ENCODE results near the gene SRR. TPM values are rescaled to one million over a fixed set of nuclear protein-coding genes. Genes with fewer than 3 reads are reported as not detected.

SRR gene
- total and polyA plus RNA-seq, 2 donors (not counting 3 experiments of a cell fraction or from before 2014, with no cell fraction given) = 13.7 to 20.1 TPM

- H3K79me2 ChIP-seq (ENCODE audit: control insufficient read depth, insufficient read depth, low read length) = peaks cover 31% of the 10 kb centered on the region
- BruUV-seq (replicated peaks) = no TSS peak
- H3K9ac ChIP-seq (replicated peaks; ENCODE audit: extremely low read depth, insufficient read depth, low read length) = peak overlapping the region; percentile 67
- peak overlapping the region; percentile 28 for H3K4me2 ChIP-seq (ENCODE audit: insufficient read depth, low read length)
- H4K20me1 ChIP-seq (replicated peaks; ENCODE audit: control insufficient read depth, extremely low read depth, insufficient read depth, low read length) = no peaks in the 10 kb centered on the region
- TF ChIP-seq FOS (IDR thresholded peaks at IDR 0.05; ENCODE audit: borderline replicate concordance, insufficient read depth, low read length) (no peak), MAX (IDR thresholded peaks at IDR 0.05; ENCODE audit: insufficient read depth, insufficient read length) (no peak), GATA2 (IDR thresholded peaks at IDR 0.05; ENCODE audit: insufficient read depth, insufficient read length, low read depth, low read length) (no peak), POLR2A (IDR thresholded peaks at IDR 0.05; ENCODE audit: low read depth, low read length) (peak; percentile 28), MYC (IDR thresholded peaks at IDR 0.05; ENCODE audit: low read depth, low read length) (no peak), JUN (IDR thresholded peaks at IDR 0.05; ENCODE audit: borderline replicate concordance, insufficient read depth, insufficient read length, low read depth) (no peak), CTCF (IDR thresholded peaks at IDR 0.05; ENCODE audit: extremely low read depth in 1 of 2, insufficient read depth in 1 of 2, low read depth in 1 of 2, low read length in 2 of 2) (peak in 1 of 2 donors; percentile 4), POLR2AphosphoS5 (IDR thresholded peaks at IDR 0.05; ENCODE audit: insufficient read depth, low read depth, low read length) (peak; percentile 42), EZH2 (IDR thresholded peaks at IDR 0.05; ENCODE audit: borderline replicate concordance, low read depth, low read length, severe bottlenecking) (no peak)
- ChIA-PET CTCF (interaction anchor here (0.6 to 5.4 kb wide), 4 partner anchors 15 to 367 kb away, joined by 3 to 42 read pairs (median 3); no protein-coding TSS in a partner anchor), POLR2A (no interaction called here)
- no peaks in the 10 kb centered on the region for H3K9me1 ChIP-seq (replicated peaks; ENCODE audit: control insufficient read depth, extremely low read depth, insufficient read depth, low read length)
- H3K27me3 ChIP-seq (ENCODE audit: control insufficient read depth in 2 of 2, insufficient read depth in 2 of 2, low read length in 2 of 2) = no peaks in the 10 kb centered on the region
- peak overlapping the region; percentile 36 to 72 (median 50) for H3K4me3 ChIP-seq (replicated peaks in 1 of 3; ENCODE audit: insufficient read depth in 1 of 3, low read depth in 1 of 3, low read length in 3 of 3)
- no peaks in the 10 kb centered on the region for H3K9me3 ChIP-seq (replicated peaks; ENCODE audit: control insufficient read depth, insufficient read depth, low read length)
- dilution Hi-C loops (cut with MboI; ENCODE audit: extremely low pct_ligation_motif_present, low sequenced_read_pairs) (no loop called here), intact Hi-C loops (cut with micrococcal nuclease) (loop anchor here (5.0 to 10.0 kb wide), 3 partner anchors 65 to 623 kb away; partner anchors contain the start of genes MNT and TLCD2)
- DNase-seq (ENCODE audit: low read depth, low spot score) (peak; percentile 73), FAIRE-seq (peak; percentile 62)
- peaks cover 16% of the 10 kb centered on the region for H3K4me1 ChIP-seq (ENCODE audit: control insufficient read depth, extremely low read depth, insufficient read depth, low read length)
- peaks cover 9 to 11% of the 10 kb centered on the region in 2 experiments for H3K36me3 ChIP-seq (ENCODE audit: control insufficient read depth in 2 of 2, extremely low read depth in 1 of 2, insufficient read depth in 2 of 2, low read length in 2 of 2)
- peak overlapping the region; percentile 83 for H2AFZ ChIP-seq (ENCODE audit: low read depth, low read length)
- H3K27ac ChIP-seq (ENCODE audit: insufficient read depth, low read depth, low read length) = peak overlapping the region; percentile 29
Observed at GRCh38 chr17:2337544-2338314, 34.0 kb downstream of the SRR start.

All from endothelial cell of umbilical vein (primary cell).